ENCODE data around the gene WWOX.
A peak's percentile ranks its signal among the peaks of the same experiment; 100 is the strongest.

WWOX gene

DNA sequence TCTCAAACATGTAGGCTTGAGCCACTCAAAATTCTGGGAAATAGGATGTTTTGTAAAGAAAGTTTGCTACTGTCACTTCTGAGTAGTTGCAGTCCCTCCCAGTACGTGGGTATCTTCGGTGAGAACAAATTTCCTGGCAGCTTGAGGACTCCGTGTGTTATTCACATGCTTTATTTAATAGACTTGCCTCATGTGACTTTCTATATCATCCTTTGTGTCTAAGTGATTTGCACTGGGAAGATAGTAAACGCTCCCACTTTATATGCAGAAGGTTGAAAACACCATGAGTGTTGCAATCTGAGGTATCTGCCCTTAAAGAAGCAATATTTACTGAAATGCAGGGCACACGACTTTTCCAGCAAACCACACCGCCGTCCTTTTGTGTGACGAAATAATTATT is 857.4 kb downstream of the WWOX start:
- DNase-seq (ENCODE audit: low spot score), result no peak

DNA sequence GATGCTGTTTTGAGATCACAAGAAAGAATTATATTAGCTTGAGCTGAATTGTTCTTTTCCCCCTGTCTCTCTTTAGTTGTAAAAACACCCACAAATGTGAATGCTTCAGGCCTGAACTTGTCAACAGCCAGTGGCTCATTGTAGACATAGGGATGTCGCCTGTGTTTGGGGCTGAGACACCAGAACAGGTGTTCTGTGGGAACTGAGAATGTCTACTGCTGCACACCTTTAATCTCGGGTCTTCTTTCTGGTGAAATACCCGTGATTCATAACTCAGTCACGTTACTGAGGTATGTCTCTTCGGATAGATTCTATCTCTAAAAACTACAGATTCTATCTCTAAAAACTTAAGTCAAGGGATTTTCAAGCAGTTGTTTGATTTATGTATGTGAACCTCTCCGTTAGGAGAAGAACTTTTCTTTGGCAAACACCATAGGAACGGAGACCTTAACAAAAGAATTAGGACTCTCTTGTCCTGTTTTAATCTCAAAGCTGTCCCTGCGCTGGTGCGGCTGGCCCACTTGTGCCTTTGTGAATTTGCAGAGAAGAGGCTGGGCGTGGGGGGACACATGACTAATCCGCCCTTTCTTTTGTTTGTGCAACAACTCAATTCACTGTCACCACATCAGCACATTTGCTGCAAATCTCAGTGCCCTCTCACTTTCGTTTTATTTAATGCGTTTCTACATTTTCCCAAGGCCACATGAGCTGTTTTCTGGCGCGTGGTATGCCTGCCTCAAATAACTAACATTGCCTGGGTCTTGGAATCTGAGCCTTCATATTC is 858.1 kb downstream of the WWOX start:
- peak; percentile 74 for DNase-seq (ENCODE audit: low spot score)

GRCh38 chr16:78961464-78961863 is 862.0 kb downstream of the WWOX start:
- no peak for DNase-seq (ENCODE audit: low spot score)

DNA sequence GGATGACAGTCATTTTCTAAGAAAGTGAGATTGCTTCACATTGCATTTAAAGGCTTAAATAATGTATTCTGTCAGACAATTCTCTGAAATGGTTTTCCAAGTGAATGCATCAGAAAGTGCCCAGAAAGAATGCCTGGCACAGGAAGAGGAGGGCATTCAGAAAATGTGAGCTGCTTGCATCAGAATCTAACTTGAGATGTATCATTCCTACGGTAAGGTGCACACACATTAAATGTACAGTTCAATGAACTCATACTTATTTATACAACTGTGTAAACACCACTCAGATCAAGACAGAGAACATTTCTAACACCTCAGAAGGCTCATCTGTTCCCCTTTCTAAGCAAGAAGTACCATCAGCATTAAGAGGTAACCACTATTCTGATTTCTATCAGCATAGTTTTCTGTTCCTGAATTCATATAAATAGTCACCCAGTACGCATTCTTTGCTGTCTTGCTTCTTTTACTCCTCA is 863.0 kb downstream of the WWOX start:
- no peak for DNase-seq (ENCODE audit: low spot score)

DNA sequence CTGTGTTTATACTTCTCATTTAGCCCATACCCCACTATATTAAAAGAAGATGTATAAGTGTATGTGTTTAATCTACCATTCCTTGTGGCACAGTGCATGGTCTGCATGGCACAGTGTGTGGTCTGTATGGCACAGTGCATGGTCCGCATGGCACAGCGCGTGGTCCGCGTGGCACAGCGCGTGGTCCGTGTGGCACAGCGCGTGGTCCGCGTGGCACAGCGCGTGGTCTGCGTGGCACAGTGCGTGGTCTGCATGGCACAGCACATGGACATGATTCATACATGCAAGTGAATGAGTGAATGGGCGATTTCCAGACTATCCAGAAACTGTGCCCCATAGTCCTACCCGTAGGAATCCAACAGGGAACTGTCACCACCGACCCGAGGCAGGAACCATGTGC is 868.5 kb downstream of the WWOX start:
- no peak for DNase-seq (ENCODE audit: low spot score)

- no peak for DNase-seq (ENCODE audit: low spot score)
Measured at GRCh38 chr16:78969721-78970120, 870.3 kb downstream of the WWOX start.

- DNase-seq (ENCODE audit: low spot score), result no peak
Measured at GRCh38 chr16:78970650-78971049, 871.2 kb downstream of the WWOX start.

DNA sequence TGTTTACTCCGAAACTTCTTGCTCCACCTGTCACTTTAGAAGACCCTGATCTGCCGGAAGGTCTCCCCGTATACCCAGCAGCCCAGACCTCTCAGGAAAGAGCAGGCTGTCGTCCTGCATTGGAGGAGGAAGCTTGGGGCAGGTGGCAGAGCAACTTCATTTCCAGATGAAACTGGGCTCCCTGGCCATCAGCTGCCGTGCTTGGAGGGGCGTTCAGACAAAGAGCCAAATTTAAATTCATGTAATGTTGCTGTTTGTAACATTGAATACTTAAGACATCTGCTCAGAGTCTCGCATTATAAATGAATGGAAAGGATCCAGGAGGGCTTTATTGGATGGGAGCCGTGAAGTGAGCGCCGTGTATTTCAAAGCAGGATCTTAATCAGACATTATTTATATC is 872.6 kb downstream of the WWOX start:
- DNase-seq (ENCODE audit: low spot score), result no peak

DNA sequence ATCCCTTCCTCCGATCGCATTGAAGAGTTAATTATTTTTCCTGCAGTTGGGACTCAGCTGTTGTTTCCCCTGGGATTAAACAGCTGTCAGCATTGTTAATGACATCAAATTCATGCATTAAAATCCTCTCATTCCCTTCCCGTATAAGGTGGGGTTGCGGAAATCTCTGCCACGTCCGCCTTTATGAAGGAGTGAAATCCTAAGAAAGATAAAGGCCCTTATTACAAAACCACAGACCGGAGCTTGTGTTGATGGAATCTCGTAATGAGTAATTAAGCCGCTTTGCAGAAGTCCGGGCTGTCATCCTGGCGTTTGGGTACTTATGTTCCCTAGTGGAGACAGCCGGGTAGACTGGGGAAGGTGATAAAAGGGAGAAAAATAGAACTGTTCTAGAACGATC is 873.5 kb downstream of the WWOX start:
- DNase-seq (ENCODE audit: low spot score), result no peak

- DNase-seq (ENCODE audit: low spot score), result no peak
Measured at GRCh38 chr16:78976212-78976611, 876.8 kb downstream of the WWOX start.

- no peak for DNase-seq (ENCODE audit: low spot score)
Measured at GRCh38 chr16:78980825-78981224, 881.4 kb downstream of the WWOX start.

- DNase-seq (ENCODE audit: low spot score), result no peak
Measured at GRCh38 chr16:78982096-78982744, 882.8 kb downstream of the WWOX start.

- no peak for DNase-seq (ENCODE audit: low spot score)
Measured at GRCh38 chr16:78984324-78984723, 884.9 kb downstream of the WWOX start.

DNA sequence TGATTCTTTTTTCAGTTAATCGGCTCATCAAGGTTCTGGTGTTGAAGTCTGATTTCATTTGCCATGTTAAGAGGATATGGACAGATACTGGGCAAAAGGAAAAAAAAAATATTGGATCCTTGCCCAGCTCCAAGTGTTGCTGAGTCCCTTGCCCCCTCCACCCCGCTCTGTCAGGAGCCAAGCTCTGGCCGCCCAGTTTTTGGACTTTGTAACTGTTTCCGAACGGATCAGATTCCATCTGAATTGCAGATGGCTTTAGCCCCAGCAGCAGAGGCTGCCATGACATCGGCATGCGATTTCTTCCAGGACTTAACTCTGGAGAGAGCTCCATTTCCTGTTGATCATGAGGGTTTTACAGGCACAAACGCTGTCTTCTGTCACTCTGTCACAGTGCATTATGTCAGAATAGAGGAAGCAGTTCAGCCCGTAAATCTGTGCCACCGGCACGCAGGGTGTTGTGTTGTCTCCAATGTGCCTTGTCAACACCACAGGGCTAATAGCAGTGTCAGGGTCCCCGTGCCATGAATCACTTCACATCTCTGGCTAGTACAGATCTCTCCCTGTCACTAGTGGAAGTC is 885.5 kb downstream of the WWOX start:
- no peak for DNase-seq (ENCODE audit: low spot score)

DNA sequence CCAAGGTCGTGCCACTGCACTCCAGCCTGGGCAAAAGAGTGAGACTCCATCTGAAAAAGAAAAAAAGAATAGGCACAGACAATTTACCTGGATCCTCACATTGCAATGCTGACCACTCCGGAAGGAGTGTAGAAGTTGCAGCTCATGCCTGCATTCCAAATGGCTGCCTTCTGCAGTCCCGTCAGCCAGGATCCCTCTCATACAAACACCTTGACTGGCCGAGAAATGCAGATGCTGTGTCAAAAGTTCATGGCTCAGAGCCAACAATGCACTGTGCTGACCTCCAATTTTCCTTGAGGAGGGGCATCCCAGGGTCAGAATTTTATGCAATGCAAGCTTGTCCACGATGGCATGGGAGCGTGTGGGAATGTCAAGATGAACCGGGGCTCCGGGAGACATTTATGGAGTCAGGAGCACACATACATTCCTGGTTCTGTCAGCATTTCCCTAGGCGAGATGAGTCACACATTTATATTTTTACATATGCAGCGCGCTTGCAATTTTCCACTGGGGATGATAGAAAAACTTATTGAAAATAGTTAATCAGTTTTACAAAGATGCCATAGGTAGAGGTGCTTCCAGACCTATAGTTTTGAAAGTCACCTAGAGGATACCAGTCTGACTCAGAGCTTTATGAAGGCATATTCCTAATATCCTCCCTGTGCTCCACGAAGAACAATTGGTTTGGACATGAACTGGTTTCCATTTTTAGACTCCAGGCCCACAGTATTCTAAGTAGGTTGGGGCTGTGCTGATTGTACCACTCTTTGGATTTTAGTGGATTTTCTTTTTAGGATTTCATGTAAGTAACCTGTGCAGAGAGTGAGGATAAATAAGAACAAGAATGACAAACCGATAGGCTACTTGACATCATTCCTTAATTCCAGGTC is 886.5 kb downstream of the WWOX start:
- DNase-seq (ENCODE audit: low spot score), result no peak

GRCh38 chr16:78987666-78988065 is 888.2 kb downstream of the WWOX start:
- DNase-seq (ENCODE audit: low spot score), result no peak

DNA sequence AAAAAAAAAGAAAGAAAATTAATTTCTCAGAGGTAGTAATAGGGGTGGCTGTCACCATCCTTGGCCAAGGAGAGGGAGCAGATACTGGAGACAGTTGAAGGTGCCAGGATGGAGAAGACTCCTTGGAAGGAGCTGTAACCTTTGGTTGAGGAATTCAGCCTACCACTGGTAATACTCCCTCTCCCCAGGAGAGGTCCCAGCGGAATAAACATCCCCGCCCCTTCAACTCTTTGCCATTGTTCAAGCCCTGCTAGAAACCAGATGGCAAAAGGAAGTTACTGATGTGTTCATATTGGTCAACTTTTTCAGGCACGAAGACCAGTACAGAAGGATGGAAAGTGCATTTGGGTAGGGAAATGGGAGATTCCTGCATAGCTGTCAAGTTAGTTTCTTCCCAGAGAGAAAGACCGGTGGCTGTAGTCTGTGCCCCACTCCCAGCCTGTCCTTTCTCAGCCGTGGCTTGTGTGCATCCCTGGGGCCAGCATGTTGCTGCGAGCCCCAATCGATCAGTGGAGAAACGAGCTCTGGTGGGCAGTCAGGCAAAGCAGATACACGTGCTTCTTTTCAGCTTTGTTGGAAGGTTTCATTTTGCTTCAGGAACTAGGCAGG is 889.0 kb downstream of the WWOX start:
- no peak for DNase-seq (ENCODE audit: low spot score)

DNA sequence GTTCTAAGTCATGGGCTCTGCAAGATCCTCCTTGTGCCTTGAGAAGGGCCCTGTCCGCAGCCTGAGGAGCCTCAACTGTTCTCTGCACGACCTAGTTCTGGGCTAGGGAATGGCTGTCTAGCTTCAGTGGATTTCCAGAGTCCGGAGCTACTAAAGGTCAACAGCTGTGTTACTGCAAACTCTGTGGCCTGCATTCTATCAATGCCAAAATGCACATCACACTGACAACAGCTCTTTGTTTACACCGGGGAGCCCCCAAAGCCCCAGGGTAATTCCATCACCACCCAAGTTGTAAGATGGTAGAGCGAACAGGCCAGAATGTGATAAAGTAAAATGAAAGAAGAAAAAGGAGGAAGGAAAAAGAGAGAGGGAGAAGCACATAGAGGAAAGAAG is 890.9 kb downstream of the WWOX start:
- DNase-seq (ENCODE audit: low spot score), result no peak

- DNase-seq (ENCODE audit: low spot score), result no peak
Measured at GRCh38 chr16:78992001-78992400, 892.5 kb downstream of the WWOX start.

DNA sequence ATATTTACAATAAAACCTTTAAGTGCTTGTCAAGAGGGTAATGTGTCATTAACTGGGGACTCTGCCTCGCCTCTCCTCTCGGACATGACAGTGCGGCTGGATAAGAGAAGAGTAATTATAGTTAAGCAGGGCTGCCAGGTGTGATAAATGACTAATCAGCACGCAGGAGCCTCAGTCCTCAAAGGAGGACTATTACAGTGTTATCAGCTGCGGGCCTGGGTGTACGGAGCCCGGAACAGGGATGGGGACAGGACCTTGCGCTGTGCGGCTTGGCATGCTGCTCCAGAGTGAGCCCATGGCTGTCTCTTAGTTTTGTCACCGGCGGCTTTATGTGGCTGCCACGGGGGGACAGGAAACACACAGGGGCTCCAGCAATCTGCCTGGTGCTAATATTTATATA is 893.9 kb downstream of the WWOX start:
- no peak for DNase-seq (ENCODE audit: low spot score)

DNA sequence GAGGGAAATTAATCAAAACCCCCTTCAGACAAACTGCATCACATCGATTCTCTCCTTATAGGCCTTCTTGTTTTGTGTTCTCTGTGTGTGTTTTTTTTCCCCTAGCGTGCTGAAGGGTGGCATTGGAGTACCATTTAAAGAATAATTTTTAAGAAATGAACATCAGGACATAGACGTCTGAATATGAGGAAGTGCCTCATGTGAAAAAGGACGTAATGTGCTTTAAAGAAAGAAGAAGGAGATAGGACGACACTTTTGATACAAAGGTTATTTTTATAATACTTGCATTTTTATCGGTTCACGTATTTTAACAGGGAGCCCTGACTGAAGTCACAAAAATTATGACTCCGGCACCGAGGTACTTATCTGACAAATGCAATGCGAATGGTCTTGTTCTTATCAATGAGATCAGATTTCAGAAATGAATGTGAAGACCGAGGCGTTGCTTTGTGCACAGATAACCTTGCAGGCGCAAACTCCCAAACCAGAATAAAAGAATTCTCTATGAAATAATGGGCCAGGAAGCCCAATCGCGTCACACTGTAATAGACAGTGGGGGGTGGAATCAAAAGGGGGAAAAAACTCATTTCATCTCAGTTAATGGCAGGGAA is 894.8 kb downstream of the WWOX start:
- DNase-seq (ENCODE audit: low spot score), result no peak

- DNase-seq (ENCODE audit: low spot score), result no peak
Measured at GRCh38 chr16:78995441-78995840, 896.0 kb downstream of the WWOX start.

All from ecto neural progenitor cell (in vitro differentiated cells).